ENCODE measurements around the gene MCCC2.
"Not testable (repeated sequence)": the region's sequence is repeated elsewhere in the genome, so short reads cannot be mapped to it uniquely, and the experiment has no call there.

MCCC2 gene

GRCh38 chr5:71662381-71662780, 75.2 kb downstream of the MCCC2 start:
- no peak for DNase-seq (ENCODE audit: low spot score)

DNA sequence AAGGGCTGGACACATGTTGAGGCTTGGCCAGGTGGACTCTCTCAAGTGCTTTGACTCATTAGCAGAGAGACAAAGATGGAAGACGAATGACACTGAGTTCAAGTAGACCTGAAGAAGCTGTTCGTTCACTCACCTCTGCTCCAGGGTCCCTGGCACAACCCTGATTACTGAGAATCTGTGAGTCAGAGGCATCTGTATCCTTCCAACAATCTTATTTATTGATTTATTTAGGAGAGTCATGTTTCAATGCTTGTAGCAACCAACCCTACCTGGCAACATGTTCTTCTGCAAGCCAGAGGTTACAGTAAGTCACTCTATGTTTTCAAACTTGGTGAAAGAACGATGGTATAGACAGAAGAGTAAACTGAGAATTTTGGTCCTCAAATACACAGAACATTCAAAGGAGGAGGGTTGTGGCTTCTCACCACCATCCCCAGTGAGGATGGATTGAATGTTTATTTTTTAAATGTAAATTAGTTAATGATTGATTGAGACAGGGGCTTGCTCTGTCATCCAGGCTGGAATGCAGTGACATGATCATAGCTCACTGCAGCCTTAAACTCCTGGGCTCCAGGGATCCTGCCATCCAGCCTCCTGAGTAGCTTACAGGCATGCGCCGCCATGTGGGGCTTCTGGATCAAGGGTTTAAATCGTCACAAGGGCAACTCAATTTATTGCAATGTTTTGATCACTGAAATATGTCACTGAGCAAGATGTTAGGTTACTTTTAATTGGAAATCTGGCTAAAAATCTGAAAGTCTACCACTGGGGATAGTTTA, 76.2 kb downstream of the MCCC2 start:
- no peak for DNase-seq (ENCODE audit: low spot score)

DNA sequence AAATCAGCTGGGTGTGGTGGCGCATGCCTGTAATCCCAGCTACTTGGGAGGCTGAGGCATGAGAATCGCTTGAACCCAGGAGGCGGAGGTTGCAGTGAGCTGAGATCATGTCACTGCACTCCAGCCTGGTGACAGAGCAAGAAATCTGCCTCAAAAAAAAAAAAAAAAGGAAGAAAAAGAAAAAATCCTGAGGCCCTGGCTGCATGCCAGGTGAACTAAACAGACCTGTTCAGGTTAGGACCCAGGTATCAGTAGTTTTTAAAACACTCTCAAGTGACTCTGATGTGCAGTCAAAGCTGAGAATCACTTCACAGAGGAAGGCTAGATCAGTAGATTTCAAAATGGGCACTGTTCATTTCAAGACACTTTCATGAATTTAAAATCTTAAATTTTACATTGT, 77.5 kb downstream of the MCCC2 start:
- not testable (repeated sequence) for DNase-seq (ENCODE audit: low spot score)

GRCh38 chr5:71666321-71666720, 79.2 kb downstream of the MCCC2 start:
- no peak for DNase-seq (ENCODE audit: low spot score)

- DNase-seq (ENCODE audit: low spot score) = no peak
Measured at GRCh38 chr5:71677977-71678376, 90.8 kb downstream of the MCCC2 start.

DNA sequence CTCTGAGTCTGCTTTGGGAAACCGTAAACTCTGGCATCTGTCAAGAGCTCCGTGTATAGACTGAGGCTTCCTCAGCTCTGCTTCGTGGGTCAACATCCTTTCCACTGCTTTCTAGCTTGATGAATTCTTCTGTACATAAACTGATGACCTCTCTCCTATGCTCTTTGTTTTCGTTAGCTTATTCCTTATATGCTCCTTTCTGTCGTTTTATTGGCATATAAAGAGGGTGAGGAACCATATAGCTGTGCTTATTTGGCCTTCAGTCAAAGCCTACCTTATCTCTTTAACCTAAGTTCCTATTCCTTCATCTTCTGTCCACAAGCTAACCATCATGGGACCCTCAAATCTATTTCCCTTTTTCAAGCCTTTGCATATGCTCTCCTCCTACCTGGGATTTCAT, 92.6 kb downstream of the MCCC2 start:
- no peak for DNase-seq (ENCODE audit: low spot score)

DNA sequence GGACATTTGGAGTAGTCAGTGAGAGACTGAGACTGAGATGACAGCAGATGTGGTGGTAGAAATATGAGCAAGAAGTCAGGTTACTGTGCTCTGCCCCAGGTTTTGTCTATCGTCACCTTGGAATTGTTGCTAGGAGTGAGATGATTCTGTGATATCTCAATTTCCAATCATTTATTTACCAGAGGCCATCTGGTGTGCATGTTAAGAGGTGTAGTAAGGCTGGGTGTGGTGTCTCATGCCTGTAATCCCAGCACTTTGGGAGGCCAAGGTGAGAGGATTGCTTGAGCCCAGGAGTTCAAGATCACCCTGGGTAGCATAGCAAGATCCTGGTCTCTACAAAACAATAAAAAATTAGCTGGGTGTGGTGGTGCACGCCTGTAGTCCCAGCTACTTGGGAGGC, 93.4 kb downstream of the MCCC2 start:
- no peak for DNase-seq (ENCODE audit: low spot score)

DNA sequence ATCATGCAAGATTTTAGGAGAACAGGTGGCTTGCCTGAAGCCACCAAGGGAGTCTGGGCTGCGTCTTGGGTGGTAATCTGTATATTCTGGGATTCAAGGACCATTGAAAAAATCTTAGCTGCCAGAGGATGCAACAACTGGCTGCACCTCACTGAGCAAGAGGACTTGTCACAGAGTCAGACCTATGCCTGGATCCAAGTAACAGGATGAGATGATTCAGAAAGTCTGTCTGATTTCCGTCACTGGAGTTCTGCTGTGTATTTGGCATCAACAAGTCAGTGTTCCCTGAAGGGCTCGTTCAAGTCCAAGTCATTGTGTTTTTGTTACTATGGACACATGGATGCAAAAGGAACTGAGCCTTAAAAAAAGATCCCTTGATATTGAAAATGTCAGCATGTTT, 94.2 kb downstream of the MCCC2 start:
- DNase-seq (ENCODE audit: low spot score) = no peak

GRCh38 chr5:71684309-71684708, 97.2 kb downstream of the MCCC2 start:
- no peak for DNase-seq (ENCODE audit: low spot score)

- DNase-seq (ENCODE audit: low spot score) = no peak
Measured at GRCh38 chr5:71693828-71694427, 106.8 kb downstream of the MCCC2 start.

GRCh38 chr5:71695071-71695470, 107.9 kb downstream of the MCCC2 start:
- no peak for DNase-seq (ENCODE audit: low spot score)

DNA sequence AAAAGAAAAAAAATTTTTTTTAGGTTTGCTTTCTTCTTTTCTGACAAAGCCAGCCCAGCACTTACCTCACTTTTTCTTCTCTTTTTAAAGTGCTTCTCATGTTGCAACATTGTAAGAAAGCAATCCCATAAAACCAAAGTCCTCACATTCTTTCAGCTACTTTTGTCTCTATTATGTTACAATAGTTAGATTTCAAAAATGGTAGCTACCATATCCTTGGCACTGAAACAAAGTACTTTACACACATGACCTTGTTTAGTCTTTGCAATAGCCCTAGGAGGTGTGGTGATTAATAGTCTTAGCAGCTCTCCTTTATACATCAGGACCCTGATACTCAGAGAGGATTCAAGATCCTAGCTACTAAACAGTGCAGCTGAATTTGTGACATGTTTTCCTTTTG, 108.5 kb downstream of the MCCC2 start:
- DNase-seq (ENCODE audit: low spot score) = no peak

- no peak for DNase-seq (ENCODE audit: low spot score)
Measured at GRCh38 chr5:71697967-71698366, 110.8 kb downstream of the MCCC2 start.

DNA sequence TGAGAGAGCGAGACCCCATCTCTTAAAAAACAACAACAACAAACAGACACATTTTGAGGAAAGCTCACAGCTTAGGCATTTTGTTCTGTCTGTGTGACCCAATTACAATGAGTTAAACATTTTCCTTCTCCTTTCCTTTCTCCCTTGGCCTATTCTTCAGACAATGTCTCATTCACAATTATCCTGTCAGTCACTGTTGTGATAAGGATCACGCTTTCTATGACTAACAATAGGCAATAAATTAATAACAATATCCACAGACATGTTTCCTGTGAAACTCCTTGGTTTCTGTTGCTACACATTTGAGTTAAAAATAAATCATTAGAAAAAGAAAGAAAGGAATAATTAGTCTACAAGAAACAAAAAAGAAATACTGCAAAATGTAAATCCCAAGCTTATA, 112.1 kb downstream of the MCCC2 start:
- DNase-seq (ENCODE audit: low spot score) = no peak

GRCh38 chr5:71699751-71700150, 112.6 kb downstream of the MCCC2 start:
- DNase-seq (ENCODE audit: low spot score) = no peak

GRCh38 chr5:71700803-71701202, 113.7 kb downstream of the MCCC2 start:
- DNase-seq (ENCODE audit: low spot score) = no peak

- no peak for DNase-seq (ENCODE audit: low spot score)
Measured at GRCh38 chr5:71701407-71701806, 114.3 kb downstream of the MCCC2 start.

GRCh38 chr5:71703941-71704340, 116.8 kb downstream of the MCCC2 start:
- DNase-seq (ENCODE audit: low spot score) = no peak

DNA sequence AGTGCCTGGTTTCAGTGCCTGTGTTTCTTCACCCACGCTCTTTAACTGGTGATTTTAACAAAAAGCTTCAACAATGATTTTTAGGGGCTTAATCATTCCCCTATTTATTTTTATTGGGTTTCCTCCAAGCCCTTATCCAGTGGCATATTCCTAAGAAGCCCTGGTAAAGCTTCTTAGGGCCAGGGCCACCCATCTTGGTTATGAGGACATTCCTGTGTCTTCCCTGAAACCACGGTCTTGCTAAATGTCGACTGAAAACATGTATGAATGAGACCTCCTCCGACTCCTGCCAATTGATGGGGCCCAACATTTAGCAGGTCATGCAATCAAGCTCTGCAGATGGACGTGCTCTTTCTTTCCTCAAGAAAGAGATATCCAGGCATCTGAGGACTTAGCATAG, 118.3 kb downstream of the MCCC2 start:
- no peak for DNase-seq (ENCODE audit: low spot score)

DNA sequence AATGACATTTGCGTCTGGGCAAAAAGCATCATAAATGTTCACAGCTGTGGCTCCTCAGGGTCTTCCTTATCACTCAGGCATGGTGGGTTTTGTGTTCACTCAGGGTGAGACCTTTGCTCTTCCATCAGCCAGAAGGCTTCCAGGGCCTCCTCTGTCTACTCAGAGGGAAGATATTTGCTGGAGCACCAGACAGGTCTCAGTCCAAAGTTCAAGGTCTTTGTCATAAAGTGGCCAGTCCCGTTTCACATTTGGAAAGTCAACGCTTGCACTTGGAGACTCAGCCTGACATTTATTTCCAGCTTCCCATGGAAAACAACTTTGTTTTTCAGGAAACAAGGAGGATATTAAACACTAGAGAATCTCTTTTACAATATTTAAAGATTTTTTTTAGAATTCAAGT, 119.8 kb downstream of the MCCC2 start:
- no peak for DNase-seq (ENCODE audit: low spot score)

Measured in D341Med (cell line).